H1 (cell line): Measurements from ENCODE around the gene ADCYAP1.

Experiments
- CBX5 ChIP-seq: fragments of 300-800, 300-1000 bp; sonication (generic); IDR thresholded peaks from 2 replicates; pipeline ENCODE4 v1.7.1; 2016; ENCODE audit warnings: antibody characterized with exemption, low read length, low read depth
- CREB1 ChIP-seq: IDR thresholded peaks from 2 replicates; pipeline ENCODE4 v1.6.1; 2012; ENCODE audit warnings: inconsistent platforms
- CTCF ChIP-seq, 3 experiments: IDR thresholded peaks; 1 replicate in 2 of 3; 2 replicates in 1 of 3; pipeline versions ENCODE4 v1.5.1 to v1.6.1; 2011; ENCODE audit warnings: low read length in 3 of 3, mild to moderate bottlenecking in 3 of 3, inconsistent platforms in 2 of 3, low read depth in 1 of 3, moderate library complexity in 1 of 3; ENCODE audit not compliant: insufficient read depth in 1 of 3; ENCODE audit errors: control extremely low read depth in 1 of 3
- EZH2 ChIP-seq: fragments of 200-600 bp; sonication (generic); IDR thresholded peaks from 2 replicates; pipeline ENCODE4 v1.7.1; 2012; ENCODE audit warnings: low read depth, mild to moderate bottlenecking, moderate library complexity, low read length, inconsistent platforms; ENCODE audit not compliant: severe bottlenecking
- GABPA ChIP-seq: IDR thresholded peaks from 2 replicates; pipeline ENCODE4 v1.6.1; 2011; ENCODE audit warnings: mild to moderate bottlenecking, low read length, moderate library complexity, borderline replicate concordance; ENCODE audit not compliant: insufficient read depth
- NRF1 ChIP-seq: IDR thresholded peaks from 2 replicates; pipeline ENCODE4 v1.6.1; 2011; ENCODE audit warnings: mild to moderate bottlenecking, low read depth, low read length, improper control_type of control experiment
- POLR2A ChIP-seq, 2 experiments: IDR thresholded peaks; 1 replicate in 1 of 2; 2 replicates in 1 of 2; pipeline ENCODE4 v1.6.1; 2011; ENCODE audit warnings: low read depth in 2 of 2, low read length in 2 of 2, mild to moderate bottlenecking in 2 of 2; ENCODE audit errors: control extremely low read depth in 1 of 2
- POLR2AphosphoS5 ChIP-seq: IDR thresholded peaks from 2 replicates; pipeline ENCODE4 v1.6.1; 2011; ENCODE audit warnings: low read depth, low read length

- TF ChIP-seq GABPA (no peak), CTCF (IDR thresholded peaks at IDR 0.05; ENCODE audit: control extremely low read depth in 1 of 3, insufficient read depth in 1 of 3, low read depth in 1 of 3, low read length in 3 of 3) (no peak), NRF1 (no peak), EZH2 (no peak), POLR2A (IDR thresholded peaks at IDR 0.05; ENCODE audit: control extremely low read depth in 1 of 2, low read depth in 2 of 2, low read length in 2 of 2) (no peak), CBX5 (no peak), POLR2AphosphoS5 (no peak), CREB1 (no peak)
These were observed 12.4 kb upstream of the ADCYAP1 start for GRCh38 chr18:892316-892715.
